ENCODE results near the gene AKAP5. TPM values are rescaled to one million over a fixed set of nuclear protein-coding genes. Genes with fewer than 3 reads are reported as not detected.

The AKAP5 gene
- total and polyA plus RNA-seq, 9 of the 15 experiments (the other 6 are each of a cell fraction or from before 2014, with no cell fraction given), result 0.06 to 0.94 (median 0.34) TPM

- H3K9ac ChIP-seq (ENCODE audit: insufficient read depth in 1 of 2, low read depth in 2 of 2, low read length in 2 of 2), result no peak overlapping the region
- no peak overlapping the region for H2AFZ ChIP-seq (ENCODE audit: low read depth, low read length)
- H3K79me2 ChIP-seq (ENCODE audit: control insufficient read depth, insufficient read depth, low read length), result no peaks in the 10 kb centered on the region
- no peak overlapping the region for H3K27ac ChIP-seq (ENCODE audit: extremely low read depth, low read depth, low read length)
- FAIRE-seq, result no peak
- POLR2A ChIA-PET, result interaction anchor here (0.9 to 1.0 kb wide), 3 partner anchors 8 to 16 kb away, joined by 3 read pairs; partner anchors contain the start of gene ZBTB25
- H3K9me3 ChIP-seq (replicated peaks; ENCODE audit: control insufficient read depth, insufficient read depth, low read depth, low read length), result no peaks in the 10 kb centered on the region
- H3K9me1 ChIP-seq (ENCODE audit: control insufficient read depth, insufficient read depth, low read length), result no peaks in the 10 kb centered on the region
- CTCF ChIA-PET (ENCODE audit: low intra/inter-chr PET ratio), result no interaction called here
- in situ Hi-C loops (cut with MboI), result no loop called here
- H3K36me3 ChIP-seq (ENCODE audit: control insufficient read depth, insufficient read depth, low read length), result no peaks in the 10 kb centered on the region
- DNase-seq (ENCODE audit: extremely low read depth in 1 of 4, low spot score in 3 of 4), result no peak
- no peaks in the 10 kb centered on the region for H3K27me3 ChIP-seq (ENCODE audit: control insufficient read depth in 2 of 2, insufficient read depth in 2 of 2, low read length in 2 of 2)
- TF ChIP-seq PCBP2 (IDR thresholded peaks at IDR 0.05; ENCODE audit: low read depth, low read length, poor library complexity, severe bottlenecking) (no peak), ZBTB1 (CRISPR knock-in tag; IDR thresholded peaks at IDR 0.05; ENCODE audit: borderline replicate concordance, low read depth) (no peak), GABPA (tag; conservative IDR thresholded peaks at IDR 0.05; ENCODE audit: low read depth) (no peak), MCM3 (IDR thresholded peaks at IDR 0.05) (no peak), FOXA1 (IDR thresholded peaks at IDR 0.05; ENCODE audit: borderline replicate concordance) (no peak), CREB1 (IDR thresholded peaks at IDR 0.05) (no peak), CREB1 (CRISPR knock-in tag; IDR thresholded peaks at IDR 0.05) (no peak)
- intact Hi-C loops (cut with micrococcal nuclease), result no loop called here
- no peak for ATAC-seq
- H3K4me2 ChIP-seq (ENCODE audit: insufficient read depth, low read length), result no peak overlapping the region
- H3K4me3 ChIP-seq, result no peak overlapping the region
- no TSS peak for BruUV-seq (replicated peaks)
- no peaks in the 10 kb centered on the region for H4K20me1 ChIP-seq (replicated peaks; ENCODE audit: control insufficient read depth, insufficient read depth, low read length)
- H3K4me1 ChIP-seq (replicated peaks in 1 of 2; ENCODE audit: control insufficient read depth in 2 of 2, insufficient read depth in 2 of 2, low read length in 2 of 2), result no peaks in the 10 kb centered on the region
Measured at GRCh38 chr14:64495252-64495651, 30.0 kb downstream of the AKAP5 start.

GRCh38 chr14:64496764-64497163 is 31.5 kb downstream of the AKAP5 start:
- intact Hi-C loops (cut with micrococcal nuclease), result no loop called here
- ChIA-PET POLR2A (interaction anchor here (0.9 kb wide), 1 partner anchor 24 kb away, joined by 3 read pairs; no protein-coding TSS in a partner anchor), CTCF (ENCODE audit: low intra/inter-chr PET ratio) (no interaction called here)
- no peaks in the 10 kb centered on the region for H3K9me3 ChIP-seq (replicated peaks; ENCODE audit: control insufficient read depth, insufficient read depth, low read depth, low read length)
- H2AFZ ChIP-seq (ENCODE audit: low read depth, low read length), result no peak overlapping the region
- no peak overlapping the region for H3K27ac ChIP-seq (ENCODE audit: extremely low read depth, low read depth, low read length)
- H3K9me1 ChIP-seq (ENCODE audit: control insufficient read depth, insufficient read depth, low read length), result no peaks in the 10 kb centered on the region
- no peak overlapping the region for H3K9ac ChIP-seq (ENCODE audit: insufficient read depth in 1 of 2, low read depth in 2 of 2, low read length in 2 of 2)
- no peak overlapping the region for H3K4me3 ChIP-seq
- no peak for ATAC-seq
- H3K4me2 ChIP-seq (ENCODE audit: insufficient read depth, low read length), result no peak overlapping the region
- no TSS peak for BruUV-seq (replicated peaks)
- no peak for DNase-seq (ENCODE audit: extremely low read depth in 1 of 4, low spot score in 3 of 4)
- no peaks in the 10 kb centered on the region for H4K20me1 ChIP-seq (replicated peaks; ENCODE audit: control insufficient read depth, insufficient read depth, low read length)
- in situ Hi-C loops (cut with MboI), result no loop called here
- no peaks in the 10 kb centered on the region for H3K27me3 ChIP-seq (ENCODE audit: control insufficient read depth in 2 of 2, insufficient read depth in 2 of 2, low read length in 2 of 2)
- no peaks in the 10 kb centered on the region for H3K36me3 ChIP-seq (ENCODE audit: control insufficient read depth, insufficient read depth, low read length)
- no peak for FAIRE-seq
- H3K79me2 ChIP-seq (ENCODE audit: control insufficient read depth, insufficient read depth, low read length), result no peaks in the 10 kb centered on the region; the same call in 2 of the 3 replicates
- peaks cover 3 to 8% of the 10 kb centered on the region in 2 experiments; a peak in 4 of 5 replicates for H3K4me1 ChIP-seq (replicated peaks in 1 of 2; ENCODE audit: control insufficient read depth in 2 of 2, insufficient read depth in 2 of 2, low read length in 2 of 2)
- TF ChIP-seq CEBPG (CRISPR knock-in tag; IDR thresholded peaks at IDR 0.05) (no peak), CEBPG (tag; conservative IDR thresholded peaks at IDR 0.05 in 1 of 2, IDR thresholded peaks at IDR 0.05 in 1 of 2) (no peak), ESRRB (CRISPR knock-in tag; IDR thresholded peaks at IDR 0.05; ENCODE audit: borderline replicate concordance) (no peak), EHMT2 (IDR thresholded peaks at IDR 0.05) (no peak), TAF1 (IDR thresholded peaks at IDR 0.05; ENCODE audit: control insufficient read depth, extremely low read depth, insufficient read depth, low read length, severe bottlenecking) (no peak), NCOA4 (IDR thresholded peaks at IDR 0.05; ENCODE audit: partially characterized antibody) (no peak), ERF (CRISPR knock-in tag; IDR thresholded peaks at IDR 0.05) (no peak), HNRNPL (IDR thresholded peaks at IDR 0.05; ENCODE audit: low read depth, low read length) (no peak), NFRKB (IDR thresholded peaks at IDR 0.05; ENCODE audit: low read depth) (no peak), HNRNPUL1 (IDR thresholded peaks at IDR 0.05; ENCODE audit: low read length) (no peak), ZNF445 (CRISPR knock-in tag; IDR thresholded peaks at IDR 0.05; ENCODE audit: low read depth) (no peak), HDAC2 (IDR thresholded peaks at IDR 0.05) (no peak), ZNF217 (CRISPR knock-in tag; IDR thresholded peaks at IDR 0.05) (no peak), GABPA (tag; conservative IDR thresholded peaks at IDR 0.05; ENCODE audit: low read depth) (no peak), ZNF263 (CRISPR knock-in tag; IDR thresholded peaks at IDR 0.05; ENCODE audit: borderline replicate concordance) (no peak), GATA2 (CRISPR knock-in tag; IDR thresholded peaks at IDR 0.05) (no peak)

Measured in K562 (cell line).